Activated CD8-positive, alpha-beta T cell treated with anti-CD3 and anti-CD28 coated beads, Interleukin-2, amount 10 ng/mL, durations not matched to agents 7 days and 5 days (primary cell): ENCODE measurements around the gene CPAMD8. TPM values are rescaled to one million over a fixed set of nuclear protein-coding genes. Genes with fewer than 3 reads are reported as not detected.

Experiments
- ATAC-seq: fragments of 150-1000 bp; cut with Tn5 transposase; one replicate; pipeline ENCODE4 v1.10.0; 2021; ENCODE audit warnings: moderate library complexity
- CTCF ChIA-PET: fragments of 350-600 bp; sonication (Branson Sonifier 250); formaldehyde crosslinking; loops from one replicate; lab custom pipeline; 2021; ENCODE audit warnings: antibody characterized with exemption; lab: Charles Lee
- POLR2A ChIA-PET: fragments of 350-600 bp; sonication (Branson Sonifier 250); formaldehyde crosslinking; loops from one replicate; lab custom pipeline; 2021; ENCODE audit warnings: antibody characterized with exemption; lab: Charles Lee
- DNase-seq: peaks from one replicate; pipeline ENCODE4 v3.0.0-alpha.2; 2020
- H3K27ac Mint-ChIP-seq: one replicate; pipeline ENCODE4 v1.8.0; 2021; ENCODE audit warnings: mild to moderate bottlenecking, mixed read lengths
- H3K27me3 Mint-ChIP-seq: one replicate; pipeline ENCODE4 v1.8.0; 2021; ENCODE audit warnings: low read depth, mixed read lengths
- H3K36me3 Mint-ChIP-seq: one replicate; pipeline ENCODE4 v1.8.0; 2021; ENCODE audit warnings: low read depth, mixed read lengths
- H3K4me1 Mint-ChIP-seq: one replicate; pipeline ENCODE4 v1.8.0; 2021; ENCODE audit warnings: low read depth, mixed read lengths
- H3K4me3 Mint-ChIP-seq: one replicate; pipeline ENCODE4 v1.8.0; 2021; ENCODE audit warnings: mild to moderate bottlenecking, mixed read lengths
- H3K9me3 Mint-ChIP-seq: one replicate; pipeline ENCODE4 v1.8.0; 2022; ENCODE audit warnings: mixed read lengths; ENCODE audit not compliant: insufficient read depth
- total RNA-seq, 2 experiments: library from RNA; stranded (reverse); gene quantifications; one replicate each; pipeline ENCODE4 v1.2.3, GENCODE V29; 2021

Gene CPAMD8
- total RNA-seq, 2 experiments from 2014 or later: 0.11 to 0.13 TPM

- ChIA-PET CTCF (no interaction called here), POLR2A (no interaction called here)
- ATAC-seq (no peak), DNase-seq (no peak)
- Mint-ChIP-seq H3K4me3 (no peak overlapping the region), H3K4me1 (no peaks in the 10 kb centered on the region), H3K27me3 (no peaks in the 10 kb centered on the region), H3K36me3 (peaks cover 23% of the 10 kb centered on the region), H3K27ac (no peak overlapping the region), H3K9me3 (no peaks in the 10 kb centered on the region)
Measured at GRCh38 chr19:16850133-16850532, 176.5 kb downstream of the CPAMD8 start.

- CTCF ChIA-PET: no interaction called here
- Mint-ChIP-seq H3K27ac (no peak overlapping the region), H3K36me3 (peaks cover 21% of the 10 kb centered on the region), H3K9me3 (no peaks in the 10 kb centered on the region), H3K4me1 (no peaks in the 10 kb centered on the region), H3K27me3 (no peaks in the 10 kb centered on the region), H3K4me3 (no peak overlapping the region)
- ATAC-seq (no peak), DNase-seq (no peak)
- POLR2A ChIA-PET: no interaction called here
Measured at GRCh38 chr19:16849168-16849567, 177.4 kb downstream of the CPAMD8 start.

GRCh38 chr19:16847430-16847829 is 179.2 kb downstream of the CPAMD8 start:
- no peak for DNase-seq
- H3K9me3 Mint-ChIP-seq: no peaks in the 10 kb centered on the region
- no peak for ATAC-seq
- H3K4me1 Mint-ChIP-seq: no peaks in the 10 kb centered on the region
- POLR2A ChIA-PET: no interaction called here
- H3K4me3 Mint-ChIP-seq: no peak overlapping the region
- CTCF ChIA-PET: no interaction called here
- H3K36me3 Mint-ChIP-seq: peaks cover 24% of the 10 kb centered on the region
- no peak overlapping the region for H3K27ac Mint-ChIP-seq
- H3K27me3 Mint-ChIP-seq: no peaks in the 10 kb centered on the region

GRCh38 chr19:16846901-16847300 is 179.7 kb downstream of the CPAMD8 start:
- H3K9me3 Mint-ChIP-seq: no peaks in the 10 kb centered on the region
- no peaks in the 10 kb centered on the region for H3K27me3 Mint-ChIP-seq
- H3K4me3 Mint-ChIP-seq: no peak overlapping the region
- no peaks in the 10 kb centered on the region for H3K4me1 Mint-ChIP-seq
- no peak for ATAC-seq
- CTCF ChIA-PET: no interaction called here
- no peak for DNase-seq
- no peak overlapping the region for H3K27ac Mint-ChIP-seq
- POLR2A ChIA-PET: no interaction called here
- H3K36me3 Mint-ChIP-seq: peaks cover 27% of the 10 kb centered on the region

Other genes with a start within 250 kb of the CPAMD8 start
- gene SIN3B, start 197.4 kb downstream of the CPAMD8 start, total RNA-seq: 10 to 100 TPM; 30.5 to 31.9 TPM
- under 1 TPM; 0.34 to 0.74 TPM for gene F2RL3, start 137.8 kb downstream of the CPAMD8 start, total RNA-seq
- gene HAUS8, start 48.6 kb upstream of the CPAMD8 start, total RNA-seq: 10 to 100 TPM; 66.0 to 66.7 TPM
- gene MYO9B, start 49.0 kb upstream of the CPAMD8 start, total RNA-seq: 100 to 1,000 TPM; 276 to 280 TPM
- gene USE1, start 188.5 kb upstream of the CPAMD8 start, total RNA-seq: 10 to 100 TPM; 26.5 to 27.9 TPM
- 10 to 100 TPM; 24.3 to 28.3 TPM for gene OCEL1, start 199.4 kb upstream of the CPAMD8 start, total RNA-seq
- 1 to 10 TPM; 4.1 to 4.3 TPM for gene NR2F6, start 219.1 kb upstream of the CPAMD8 start, total RNA-seq
- not detected for gene USHBP1, start 237.9 kb upstream of the CPAMD8 start, total RNA-seq
- 100 to 1,000 TPM; 116 to 117 TPM for gene BABAM1, start 240.6 kb upstream of the CPAMD8 start, total RNA-seq